GM12801 (cell line): ENCODE data around the gene SPHK1.

ENCODE experiments used
- CTCF ChIP-seq: IDR thresholded peaks from one replicate; pipeline ENCODE4 v1.5.1; 2011; ENCODE audit warnings: control low read depth; ENCODE audit not compliant: insufficient read length; ENCODE audit errors: extremely low read depth

SPHK1 gene

GRCh38 chr17:76356803-76357456 lies 27.5 kb upstream of the SPHK1 start:
- no peak for TF ChIP-seq CTCF

GRCh38 chr17:76357597-76358158 lies 26.7 kb upstream of the SPHK1 start:
- TF ChIP-seq CTCF: no peak

- TF ChIP-seq CTCF: no peak
These were observed 25.0 kb upstream of the SPHK1 start for GRCh38 chr17:76359375-76359774.

GRCh38 chr17:76360461-76360860 lies 23.9 kb upstream of the SPHK1 start:
- no peak for TF ChIP-seq CTCF

- no peak for TF ChIP-seq CTCF
These were observed 21.1 kb upstream of the SPHK1 start for GRCh38 chr17:76363107-76363842.

- TF ChIP-seq CTCF: no peak
These were observed 19.0 kb upstream of the SPHK1 start for GRCh38 chr17:76365256-76365903.

- TF ChIP-seq CTCF: no peak
These were observed 18.2 kb upstream of the SPHK1 start for GRCh38 chr17:76366247-76366646.
